WI38 (cell line): ENCODE measurements around the gene ARHGAP26.

Experiments
- H3K4me3 ChIP-seq: 2 replicates; pipeline ENCODE4 v1.5.1; 2011; ENCODE audit warnings: low read depth, mild to moderate bottlenecking, control low read depth, low read length
- TF ChIP-seq, protein P1 (sequence below): IDR thresholded peaks from 2 replicates; pipeline ENCODE4 v1.5.1; 2012; ENCODE audit warnings: low read depth, mild to moderate bottlenecking, control low read depth, low read length

ARHGAP26 gene

DNA sequence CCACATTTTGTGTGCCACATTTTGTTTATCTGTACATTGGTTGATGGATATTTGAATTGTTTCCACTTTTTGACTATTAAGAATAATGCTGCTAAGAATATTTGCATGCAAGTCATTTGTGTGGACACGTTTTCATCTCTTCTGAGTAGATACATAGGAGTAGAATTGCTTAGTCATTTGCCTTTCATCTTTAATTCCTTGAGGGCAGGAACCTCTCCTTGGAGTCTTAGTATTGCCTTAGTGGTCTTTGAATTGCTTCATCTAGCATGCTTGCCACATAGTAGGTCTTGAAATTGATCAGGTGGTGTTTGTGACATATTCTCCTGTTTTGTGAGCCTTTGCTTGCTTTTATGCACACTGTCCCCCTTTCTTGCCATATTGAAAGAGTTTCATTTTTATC is 504.8 kb downstream of the ARHGAP26 start:
- TF ChIP-seq, protein P1, sequence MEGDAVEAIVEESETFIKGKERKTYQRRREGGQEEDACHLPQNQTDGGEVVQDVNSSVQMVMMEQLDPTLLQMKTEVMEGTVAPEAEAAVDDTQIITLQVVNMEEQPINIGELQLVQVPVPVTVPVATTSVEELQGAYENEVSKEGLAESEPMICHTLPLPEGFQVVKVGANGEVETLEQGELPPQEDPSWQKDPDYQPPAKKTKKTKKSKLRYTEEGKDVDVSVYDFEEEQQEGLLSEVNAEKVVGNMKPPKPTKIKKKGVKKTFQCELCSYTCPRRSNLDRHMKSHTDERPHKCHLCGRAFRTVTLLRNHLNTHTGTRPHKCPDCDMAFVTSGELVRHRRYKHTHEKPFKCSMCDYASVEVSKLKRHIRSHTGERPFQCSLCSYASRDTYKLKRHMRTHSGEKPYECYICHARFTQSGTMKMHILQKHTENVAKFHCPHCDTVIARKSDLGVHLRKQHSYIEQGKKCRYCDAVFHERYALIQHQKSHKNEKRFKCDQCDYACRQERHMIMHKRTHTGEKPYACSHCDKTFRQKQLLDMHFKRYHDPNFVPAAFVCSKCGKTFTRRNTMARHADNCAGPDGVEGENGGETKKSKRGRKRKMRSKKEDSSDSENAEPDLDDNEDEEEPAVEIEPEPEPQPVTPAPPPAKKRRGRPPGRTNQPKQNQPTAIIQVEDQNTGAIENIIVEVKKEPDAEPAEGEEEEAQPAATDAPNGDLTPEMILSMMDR, result no peak
- H3K4me3 ChIP-seq, result no peak overlapping the region

DNA sequence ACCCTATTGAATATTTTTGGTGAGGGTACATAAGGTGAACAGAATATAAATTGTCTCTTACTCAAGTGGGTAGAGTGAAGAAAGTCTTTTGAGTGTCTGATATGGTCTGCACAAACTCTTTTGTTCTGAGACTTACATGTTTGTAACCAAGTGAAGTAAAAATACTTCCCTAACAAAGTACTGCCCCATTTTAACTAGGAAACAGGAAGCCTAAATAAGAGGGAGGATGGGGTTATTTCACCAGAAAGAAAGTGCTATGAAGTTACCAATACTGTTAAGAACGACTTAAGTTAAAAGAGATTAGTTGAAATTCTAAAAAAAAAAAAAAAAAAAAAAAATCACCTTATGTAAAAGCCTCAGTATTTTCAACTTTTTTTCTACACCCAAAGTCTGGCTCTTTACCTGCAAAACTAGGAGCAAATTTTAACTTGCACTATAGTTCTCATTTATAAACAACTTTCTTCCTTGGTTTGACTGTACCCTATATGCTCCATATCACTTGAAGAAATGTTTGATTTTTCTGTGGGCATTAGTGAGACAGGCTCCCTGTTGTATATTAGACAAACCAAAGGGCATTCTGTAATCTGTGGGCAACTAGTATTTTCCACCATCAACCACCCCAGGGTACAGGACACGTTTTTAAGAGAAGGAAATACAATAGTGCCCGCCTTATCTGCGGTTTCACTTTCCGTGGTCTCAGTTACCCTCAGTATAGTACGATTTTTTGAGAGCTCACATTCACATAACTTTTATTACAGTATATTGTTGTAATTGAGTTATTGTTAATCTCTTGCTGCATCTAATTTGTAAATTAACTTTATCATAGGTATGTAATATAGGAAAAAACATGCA is 505.6 kb downstream of the ARHGAP26 start:
- H3K4me3 ChIP-seq, result no peak overlapping the region
- TF ChIP-seq, protein P1, result no peak

DNA sequence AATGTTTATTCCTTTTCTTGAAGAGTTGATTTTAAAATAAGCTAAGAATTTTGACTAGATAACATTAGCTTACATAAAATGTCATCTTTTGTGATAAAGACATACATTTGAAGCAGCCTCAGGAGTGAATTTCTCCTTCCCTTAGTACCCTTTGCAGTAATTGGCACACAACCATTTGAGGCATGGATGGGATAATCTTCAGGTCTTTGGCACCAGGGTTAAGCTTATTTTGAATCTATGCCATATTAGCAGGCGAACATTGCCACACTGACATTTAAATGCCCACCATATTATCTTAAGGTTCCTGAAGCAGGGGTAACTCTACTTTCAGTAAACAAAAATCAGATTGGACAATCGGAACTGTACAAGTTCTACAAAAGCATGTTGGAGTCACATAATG is 507.4 kb downstream of the ARHGAP26 start:
- TF ChIP-seq, protein P1, result no peak

More for the DNA sequence above, 507.4 kb downstream of the ARHGAP26 start:
- H3K4me3 ChIP-seq, result no peak overlapping the region
